GM12878 (cell line): Measurements from ENCODE around the gene CTDNEP1.

ENCODE experiments used
- CBX3 ChIP-seq: fragments of 200-600 bp; sonication (generic); IDR thresholded peaks from 2 replicates; pipeline ENCODE4 v1.6.1; 2016; ENCODE audit warnings: low read depth, borderline replicate concordance
- ETV6 ChIP-seq, 2 experiments: fragments of 450-650 bp in 1 of 2; IDR thresholded peaks in 1 of 2; conservative IDR thresholded peaks in 1 of 2; 2 replicates each; pipeline ENCODE4 v1.6.1; 2014; ENCODE audit warnings: antibody characterized with exemption in 1 of 2, borderline replicate concordance in 1 of 2, low read depth in 1 of 2, mild to moderate bottlenecking in 1 of 2, moderate library complexity in 1 of 2
- EZH2 ChIP-seq: IDR thresholded peaks from 2 replicates; pipeline ENCODE4 v1.6.1; 2012; ENCODE audit warnings: low read depth, mild to moderate bottlenecking, control low read depth, inconsistent platforms, low read length, borderline replicate concordance; ENCODE audit not compliant: control insufficient read depth
- GABPA ChIP-seq: IDR thresholded peaks from 2 replicates; pipeline ENCODE4 v1.6.1; 2014; ENCODE audit warnings: antibody characterized with exemption, low read depth, mild to moderate bottlenecking, inconsistent platforms
- NR2F1 ChIP-seq: fragments of 450-650 bp; conservative IDR thresholded peaks from 2 replicates; pipeline ENCODE4 v1.6.1; 2017; ENCODE audit warnings: mild to moderate bottlenecking
- POLR2A ChIP-seq: IDR thresholded peaks from 2 replicates; pipeline ENCODE4 v1.6.1; 2011; ENCODE audit warnings: low read depth, mild to moderate bottlenecking, low read length
- REST ChIP-seq: IDR thresholded peaks from 2 replicates; pipeline ENCODE4 v1.6.1; 2012; ENCODE audit warnings: mild to moderate bottlenecking, low read depth, low read length
- RFX5 ChIP-seq: IDR thresholded peaks from 2 replicates; pipeline ENCODE4 v1.6.1; 2011; ENCODE audit warnings: low read depth, low read length, improper control_type of control experiment
- ZBTB33 ChIP-seq: fragments of 450-650 bp; IDR thresholded peaks from 2 replicates; pipeline ENCODE4 v1.6.1; 2017; ENCODE audit warnings: mild to moderate bottlenecking
- TF ChIP-seq, protein P1 (sequence below): IDR thresholded peaks from 2 replicates; pipeline ENCODE4 v1.6.1; 2012; ENCODE audit warnings: low read length, inconsistent platforms
- TF ChIP-seq, protein P2 (sequence below): IDR thresholded peaks from 2 replicates; pipeline ENCODE4 v1.6.1; 2011; ENCODE audit warnings: mild to moderate bottlenecking, low read depth, low read length, moderate library complexity; ENCODE audit not compliant: insufficient replicate concordance

GRCh38 chr17:7235693-7236665, 15.6 kb downstream of the CTDNEP1 start:
- TF ChIP-seq, protein P1, sequence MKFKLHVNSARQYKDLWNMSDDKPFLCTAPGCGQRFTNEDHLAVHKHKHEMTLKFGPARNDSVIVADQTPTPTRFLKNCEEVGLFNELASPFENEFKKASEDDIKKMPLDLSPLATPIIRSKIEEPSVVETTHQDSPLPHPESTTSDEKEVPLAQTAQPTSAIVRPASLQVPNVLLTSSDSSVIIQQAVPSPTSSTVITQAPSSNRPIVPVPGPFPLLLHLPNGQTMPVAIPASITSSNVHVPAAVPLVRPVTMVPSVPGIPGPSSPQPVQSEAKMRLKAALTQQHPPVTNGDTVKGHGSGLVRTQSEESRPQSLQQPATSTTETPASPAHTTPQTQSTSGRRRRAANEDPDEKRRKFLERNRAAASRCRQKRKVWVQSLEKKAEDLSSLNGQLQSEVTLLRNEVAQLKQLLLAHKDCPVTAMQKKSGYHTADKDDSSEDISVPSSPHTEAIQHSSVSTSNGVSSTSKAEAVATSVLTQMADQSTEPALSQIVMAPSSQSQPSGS: no peak
- TF ChIP-seq EZH2 (no peak), POLR2A (no peak), ETV6 (conservative IDR thresholded peaks at IDR 0.05 in 1 of 2, IDR thresholded peaks at IDR 0.05 in 1 of 2; ENCODE audit: borderline replicate concordance in 1 of 2, low read depth in 1 of 2) (no peak), NR2F1 (no peak), ZBTB33 (no peak), REST (no peak), GABPA (no peak), CBX3 (no peak), RFX5 (no peak)
- TF ChIP-seq, protein P2, sequence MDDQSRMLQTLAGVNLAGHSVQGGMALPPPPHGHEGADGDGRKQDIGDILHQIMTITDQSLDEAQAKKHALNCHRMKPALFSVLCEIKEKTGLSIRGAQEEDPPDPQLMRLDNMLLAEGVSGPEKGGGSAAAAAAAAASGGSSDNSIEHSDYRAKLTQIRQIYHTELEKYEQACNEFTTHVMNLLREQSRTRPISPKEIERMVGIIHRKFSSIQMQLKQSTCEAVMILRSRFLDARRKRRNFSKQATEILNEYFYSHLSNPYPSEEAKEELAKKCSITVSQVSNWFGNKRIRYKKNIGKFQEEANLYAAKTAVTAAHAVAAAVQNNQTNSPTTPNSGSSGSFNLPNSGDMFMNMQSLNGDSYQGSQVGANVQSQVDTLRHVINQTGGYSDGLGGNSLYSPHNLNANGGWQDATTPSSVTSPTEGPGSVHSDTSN: no peak
